GM19463 (cell line): Measurements from ENCODE around the gene MCF2L.

Source experiments
- ATAC-seq: cut with Tn5 transposase; IDR thresholded peaks from one replicate; pipeline ENCODE4 v1.9.1; 2021; ENCODE audit warnings: mild to moderate bottlenecking, moderate library complexity; ENCODE audit not compliant: unreplicated experiment

MCF2L gene

GRCh38 chr13:112979406-112979902 is 10.4 kb downstream of the MCF2L start:
- ATAC-seq, result no peak

GRCh38 chr13:112980434-112980833 is 11.4 kb downstream of the MCF2L start:
- ATAC-seq, result no peak

- no peak for ATAC-seq
Measured at GRCh38 chr13:112981451-112981850, 12.4 kb downstream of the MCF2L start.

GRCh38 chr13:112982281-112983041 is 13.4 kb downstream of the MCF2L start:
- no peak for ATAC-seq

GRCh38 chr13:112983042-112983305 is 14.0 kb downstream of the MCF2L start:
- no peak for ATAC-seq

GRCh38 chr13:112983428-112984196 is 14.6 kb downstream of the MCF2L start:
- ATAC-seq, result no peak

- no peak for ATAC-seq
Measured at GRCh38 chr13:112984501-112984900, 15.5 kb downstream of the MCF2L start.

GRCh38 chr13:112984954-112985802 is 16.2 kb downstream of the MCF2L start:
- ATAC-seq, result no peak

GRCh38 chr13:112985803-112986408 is 16.9 kb downstream of the MCF2L start:
- no peak for ATAC-seq

- no peak for ATAC-seq
Measured at GRCh38 chr13:112986470-112986869, 17.5 kb downstream of the MCF2L start.

GRCh38 chr13:112986946-112987681 is 18.1 kb downstream of the MCF2L start:
- no peak for ATAC-seq

GRCh38 chr13:112987682-112988024 is 18.6 kb downstream of the MCF2L start:
- no peak for ATAC-seq

- ATAC-seq, result no peak
Measured at GRCh38 chr13:112990783-112991182, 21.8 kb downstream of the MCF2L start.

GRCh38 chr13:112991609-112992008 is 22.6 kb downstream of the MCF2L start:
- no peak for ATAC-seq

GRCh38 chr13:112992931-112993680 is 24.1 kb downstream of the MCF2L start:
- ATAC-seq, result no peak

- no peak for ATAC-seq
Measured at GRCh38 chr13:112994084-112994780, 25.2 kb downstream of the MCF2L start.

- no peak for ATAC-seq
Measured at GRCh38 chr13:112994781-112995355, 25.9 kb downstream of the MCF2L start.

- ATAC-seq, result no peak
Measured at GRCh38 chr13:112995395-112996191, 26.6 kb downstream of the MCF2L start.
